ENCODE measurements around the gene TMEM119.

DNA sequence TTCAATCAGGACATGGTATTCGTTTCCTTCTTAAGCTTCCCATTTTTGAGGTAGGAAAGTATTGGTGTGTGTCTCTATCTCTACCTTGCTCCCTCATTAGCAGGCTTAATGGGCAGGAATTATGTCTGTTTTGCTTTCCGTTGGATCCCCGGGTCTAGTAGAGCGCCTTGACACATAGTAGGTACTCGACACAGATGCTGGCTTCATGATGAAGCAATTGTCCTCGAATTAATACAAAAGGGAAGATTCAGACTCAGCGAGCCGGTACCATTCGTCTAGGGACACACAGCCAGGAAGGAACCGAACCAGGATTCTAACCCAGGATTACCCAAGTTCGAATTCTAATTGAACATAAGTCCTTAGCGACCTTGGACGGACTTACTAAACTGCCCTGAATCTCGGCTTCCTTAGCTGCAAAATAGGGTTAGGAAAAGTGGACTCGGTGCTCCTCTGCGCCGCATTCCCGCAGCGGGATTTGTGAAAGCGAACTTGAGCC, 36.0 kb downstream of the TMEM119 start:
- no peak for TF ChIP-seq POLR2A (IDR thresholded peaks at IDR 0.05; ENCODE audit: low read depth, low read length)
- TF ChIP-seq, protein P1, sequence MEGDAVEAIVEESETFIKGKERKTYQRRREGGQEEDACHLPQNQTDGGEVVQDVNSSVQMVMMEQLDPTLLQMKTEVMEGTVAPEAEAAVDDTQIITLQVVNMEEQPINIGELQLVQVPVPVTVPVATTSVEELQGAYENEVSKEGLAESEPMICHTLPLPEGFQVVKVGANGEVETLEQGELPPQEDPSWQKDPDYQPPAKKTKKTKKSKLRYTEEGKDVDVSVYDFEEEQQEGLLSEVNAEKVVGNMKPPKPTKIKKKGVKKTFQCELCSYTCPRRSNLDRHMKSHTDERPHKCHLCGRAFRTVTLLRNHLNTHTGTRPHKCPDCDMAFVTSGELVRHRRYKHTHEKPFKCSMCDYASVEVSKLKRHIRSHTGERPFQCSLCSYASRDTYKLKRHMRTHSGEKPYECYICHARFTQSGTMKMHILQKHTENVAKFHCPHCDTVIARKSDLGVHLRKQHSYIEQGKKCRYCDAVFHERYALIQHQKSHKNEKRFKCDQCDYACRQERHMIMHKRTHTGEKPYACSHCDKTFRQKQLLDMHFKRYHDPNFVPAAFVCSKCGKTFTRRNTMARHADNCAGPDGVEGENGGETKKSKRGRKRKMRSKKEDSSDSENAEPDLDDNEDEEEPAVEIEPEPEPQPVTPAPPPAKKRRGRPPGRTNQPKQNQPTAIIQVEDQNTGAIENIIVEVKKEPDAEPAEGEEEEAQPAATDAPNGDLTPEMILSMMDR (conservative IDR thresholded peaks at IDR 0.05; ENCODE audit: low read depth, low read length): no peak
- TF ChIP-seq RFX5 (IDR thresholded peaks at IDR 0.05; ENCODE audit: low read depth, low read length): no peak
- TF ChIP-seq CEBPB (IDR thresholded peaks at IDR 0.05; ENCODE audit: low read depth, low read length): no peak
- no peak for TF ChIP-seq RCOR1 (IDR thresholded peaks at IDR 0.05; ENCODE audit: insufficient replicate concordance, low read length)
- TF ChIP-seq USF2 (IDR thresholded peaks at IDR 0.05; ENCODE audit: low read depth, low read length): no peak
- no peak for TF ChIP-seq MXI1 (IDR thresholded peaks at IDR 0.05; ENCODE audit: borderline replicate concordance, low read depth, low read length)
- no peak for TF ChIP-seq BHLHE40 (IDR thresholded peaks at IDR 0.05; ENCODE audit: low read depth, low read length)
- TF ChIP-seq CHD1 (IDR thresholded peaks at IDR 0.05; ENCODE audit: low read depth, low read length): no peak
- TF ChIP-seq RAD21 (IDR thresholded peaks at IDR 0.05; ENCODE audit: low read length): no peak

Data from IMR-90 (cell line).